AG09319 (cell line): ENCODE results near the gene DYNC2I2.
"Not testable (repeated sequence)": the region's sequence is repeated elsewhere in the genome, so short reads cannot be mapped to it uniquely, and the experiment has no call there.

Source experiments
- DNase-seq: peaks from one replicate; pipeline ENCODE4 v3.0.0-alpha.2; 2010; ENCODE audit warnings: low read depth; ENCODE audit errors: extremely low read depth
- TF ChIP-seq, protein P1 (sequence below): IDR thresholded peaks from 2 replicates; pipeline ENCODE4 v1.5.1; 2011; ENCODE audit warnings: low read depth, mild to moderate bottlenecking, inconsistent platforms, low read length, moderate library complexity

Gene DYNC2I2

DNA sequence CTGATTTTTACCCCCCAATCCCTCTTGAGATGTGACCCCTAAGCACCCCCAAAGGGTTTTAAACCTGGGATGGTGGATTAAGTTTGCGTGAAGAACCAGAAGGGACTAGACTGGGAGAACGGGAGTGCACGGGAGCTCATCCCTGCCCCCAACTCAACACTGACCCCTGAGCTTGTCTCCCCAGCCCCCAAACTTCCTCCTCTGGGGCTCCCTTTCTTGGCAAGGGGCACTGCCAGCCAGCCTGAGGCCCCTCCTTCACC is 27.3 kb upstream of the DYNC2I2 start:
- TF ChIP-seq, protein P1, sequence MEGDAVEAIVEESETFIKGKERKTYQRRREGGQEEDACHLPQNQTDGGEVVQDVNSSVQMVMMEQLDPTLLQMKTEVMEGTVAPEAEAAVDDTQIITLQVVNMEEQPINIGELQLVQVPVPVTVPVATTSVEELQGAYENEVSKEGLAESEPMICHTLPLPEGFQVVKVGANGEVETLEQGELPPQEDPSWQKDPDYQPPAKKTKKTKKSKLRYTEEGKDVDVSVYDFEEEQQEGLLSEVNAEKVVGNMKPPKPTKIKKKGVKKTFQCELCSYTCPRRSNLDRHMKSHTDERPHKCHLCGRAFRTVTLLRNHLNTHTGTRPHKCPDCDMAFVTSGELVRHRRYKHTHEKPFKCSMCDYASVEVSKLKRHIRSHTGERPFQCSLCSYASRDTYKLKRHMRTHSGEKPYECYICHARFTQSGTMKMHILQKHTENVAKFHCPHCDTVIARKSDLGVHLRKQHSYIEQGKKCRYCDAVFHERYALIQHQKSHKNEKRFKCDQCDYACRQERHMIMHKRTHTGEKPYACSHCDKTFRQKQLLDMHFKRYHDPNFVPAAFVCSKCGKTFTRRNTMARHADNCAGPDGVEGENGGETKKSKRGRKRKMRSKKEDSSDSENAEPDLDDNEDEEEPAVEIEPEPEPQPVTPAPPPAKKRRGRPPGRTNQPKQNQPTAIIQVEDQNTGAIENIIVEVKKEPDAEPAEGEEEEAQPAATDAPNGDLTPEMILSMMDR: no peak
- DNase-seq: no peak

DNA sequence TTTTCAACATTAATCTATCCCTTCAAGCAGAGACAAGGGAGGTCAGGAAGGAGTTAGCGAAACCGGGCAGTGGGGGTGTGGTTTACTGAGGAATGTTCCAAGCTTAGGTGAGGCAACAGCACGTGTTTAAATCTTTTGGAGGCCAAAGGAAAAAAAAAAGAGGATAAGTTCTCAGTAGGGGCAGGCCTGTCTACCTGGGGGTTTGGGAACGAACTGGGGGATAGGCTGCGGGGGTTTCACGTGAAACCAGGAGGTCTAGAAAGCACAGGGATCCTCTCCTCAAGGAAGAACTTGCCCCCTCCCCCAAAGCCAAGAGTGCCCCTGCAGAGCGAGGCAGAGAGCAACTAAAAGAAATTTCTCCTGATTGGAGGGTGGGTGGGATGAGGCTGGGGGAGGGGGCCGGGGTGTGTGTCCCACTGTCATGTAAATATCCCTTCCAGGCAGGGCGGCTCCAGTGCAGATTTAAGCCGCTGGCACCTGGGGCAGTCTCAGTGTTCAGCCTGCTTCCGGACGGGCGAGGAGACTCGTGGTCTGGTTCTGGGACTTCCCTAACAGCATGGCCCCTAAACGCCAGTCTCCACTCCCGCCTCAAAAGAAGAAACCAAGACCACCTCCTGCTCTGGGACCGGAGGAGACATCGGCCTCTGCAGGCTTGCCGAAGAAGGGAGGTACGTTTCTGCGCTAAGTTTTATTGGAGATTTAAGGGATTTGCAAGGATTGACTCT is 26.9 kb upstream of the DYNC2I2 start:
- TF ChIP-seq, protein P1: no peak
- DNase-seq: no peak

DNA sequence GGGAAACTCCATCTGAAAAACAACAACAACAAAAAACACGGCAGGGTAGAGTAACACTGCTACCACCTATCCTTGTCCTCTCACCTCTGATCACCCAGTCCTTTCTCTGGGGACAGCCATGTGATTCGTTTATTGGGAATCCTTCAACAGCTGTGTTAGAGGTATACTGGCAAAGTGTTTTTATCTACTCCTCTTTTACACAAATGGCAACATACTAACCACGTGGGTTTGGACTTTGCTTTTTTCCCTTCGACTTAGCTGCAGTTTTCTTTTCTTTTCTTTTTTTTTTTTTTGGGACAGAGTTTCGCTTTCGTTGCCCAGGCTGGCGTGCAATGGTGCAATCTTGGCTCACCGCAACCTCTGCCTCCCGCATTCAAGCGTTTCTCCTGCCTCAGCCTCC is 21.1 kb upstream of the DYNC2I2 start:
- TF ChIP-seq, protein P1: no peak
- DNase-seq: no peak

DNA sequence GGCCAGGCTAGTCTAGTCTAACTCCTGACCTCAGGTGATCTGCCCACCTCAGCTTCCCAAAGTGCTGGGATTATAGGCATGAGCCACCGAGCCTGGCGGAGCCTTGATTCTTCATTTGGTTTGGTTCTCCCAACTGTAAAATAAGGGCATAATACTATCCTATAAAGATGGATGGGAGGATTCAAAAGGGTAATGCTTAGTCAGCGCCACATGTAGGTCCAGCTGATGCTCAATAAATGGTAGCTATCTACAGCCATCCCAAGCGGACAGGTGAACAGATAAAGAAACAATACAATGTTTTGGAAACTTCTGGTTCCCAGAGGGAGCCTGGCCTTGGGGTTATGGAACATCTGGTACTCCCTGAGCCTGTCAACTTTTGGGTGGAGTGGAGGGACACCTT is 18.7 kb upstream of the DYNC2I2 start:
- TF ChIP-seq, protein P1: no peak
- DNase-seq: no peak

DNA sequence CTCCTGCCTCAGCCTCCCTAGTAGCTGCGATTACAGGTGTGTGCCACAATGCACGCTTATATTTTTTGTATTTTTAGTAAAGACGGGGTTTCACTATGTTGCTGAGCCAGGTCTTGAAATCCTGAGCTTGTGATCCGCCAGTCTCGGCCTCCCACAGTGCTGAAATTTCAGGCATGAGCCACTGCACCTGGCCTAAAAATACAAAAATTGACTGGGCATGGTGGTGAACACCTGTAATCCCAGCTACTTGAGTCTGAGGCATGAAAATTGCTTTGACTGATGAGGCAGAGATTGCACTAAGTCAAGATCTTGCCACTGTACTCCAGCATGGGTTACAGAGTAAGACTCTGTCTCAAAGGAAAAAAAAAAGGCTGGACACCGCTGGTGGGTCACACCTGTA is 13.1 kb upstream of the DYNC2I2 start:
- TF ChIP-seq, protein P1: no peak
- no peak for DNase-seq

DNA sequence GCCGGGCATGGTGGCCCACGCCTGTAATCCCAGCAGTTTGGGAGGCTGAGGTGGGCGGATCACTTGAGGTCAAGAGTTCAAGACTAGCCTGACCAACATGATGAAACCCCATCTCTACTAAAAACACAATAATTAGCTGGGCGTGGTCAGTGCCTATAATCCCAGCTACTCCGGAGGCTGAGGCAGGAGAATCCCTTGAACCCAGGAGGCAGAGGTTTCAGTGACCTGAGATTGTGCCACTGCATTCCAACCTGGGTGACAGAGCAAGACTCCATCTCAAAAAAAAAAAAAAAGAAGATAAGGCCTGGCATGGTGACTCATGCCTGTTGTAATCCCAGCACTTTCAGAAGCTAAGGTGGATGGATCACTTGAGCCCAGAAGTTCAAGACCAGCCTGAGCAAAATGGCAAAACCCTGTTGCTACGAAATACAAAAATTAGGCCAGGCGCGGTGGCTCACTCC is 9.9 kb upstream of the DYNC2I2 start:
- not testable (repeated sequence) for DNase-seq

DNA sequence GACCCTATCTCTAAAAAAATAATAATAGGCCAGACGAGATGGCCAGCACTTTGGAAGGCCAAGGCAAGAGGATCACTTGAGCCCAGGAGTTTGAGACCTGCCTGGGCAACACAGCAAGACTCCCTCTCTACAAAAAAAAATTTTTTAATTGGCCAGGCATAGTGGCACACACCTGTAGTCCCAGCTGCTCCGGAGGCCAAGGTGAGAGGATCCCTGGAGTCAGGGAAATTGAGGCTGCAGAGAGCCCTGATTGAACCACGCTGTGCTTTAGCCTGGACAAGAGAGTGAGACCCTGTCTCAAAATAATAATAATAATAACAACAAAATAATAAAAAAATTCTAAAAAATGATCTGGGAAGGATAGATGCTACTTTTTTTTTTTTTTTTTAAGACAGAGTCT is 1.1 kb upstream of the DYNC2I2 start:
- DNase-seq: no peak
- TF ChIP-seq, protein P1: no peak

DNA sequence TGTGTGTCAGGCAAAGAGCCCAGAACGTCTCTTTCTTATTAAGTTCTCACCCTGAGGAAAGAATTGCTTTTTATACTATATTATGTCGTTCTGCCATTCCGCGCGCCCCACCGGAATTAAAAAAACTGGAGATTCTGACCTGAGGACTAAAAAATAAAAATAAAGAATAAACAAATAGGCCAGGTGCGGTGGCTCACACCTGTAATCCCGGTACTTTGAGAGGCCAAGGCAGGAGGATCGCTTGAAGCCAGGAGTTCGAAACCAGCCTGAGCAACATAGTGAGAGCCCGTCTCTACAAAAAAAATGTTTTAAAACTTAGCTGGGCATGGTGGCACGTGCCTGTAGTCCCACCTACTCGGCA is 677 bp upstream of the DYNC2I2 start:
- DNase-seq: no peak
- TF ChIP-seq, protein P1: no peak
